Activated naive CD8-positive, alpha-beta T cell treated with anti-CD3 and anti-CD28 coated beads, Interleukin-2, amount 50 U/mL, for 24 hours (primary cell): ENCODE data around the gene TMEM132C.
A peak's percentile ranks its signal among the peaks of the same experiment; 100 is the strongest.
"Not testable (repeated sequence)": the region's sequence is repeated elsewhere in the genome, so short reads cannot be mapped to it uniquely, and the experiment has no call there.

Source experiments
- ATAC-seq: fragments of 150-1000 bp; cut with Tn5 transposase; one replicate; pipeline ENCODE4 v1.10.0; 2021
- DNase-seq: peaks from one replicate; pipeline ENCODE4 v3.0.0; 2021
- H3K27ac Mint-ChIP-seq: one replicate; pipeline ENCODE4 v1.8.0; 2021; ENCODE audit warnings: mild to moderate bottlenecking, mixed read lengths
- H3K27me3 Mint-ChIP-seq: one replicate; pipeline ENCODE4 v1.8.0; 2021; ENCODE audit warnings: mixed read lengths
- H3K36me3 Mint-ChIP-seq: one replicate; pipeline ENCODE4 v1.8.0; 2021; ENCODE audit warnings: low read depth, mixed read lengths
- H3K4me1 Mint-ChIP-seq: one replicate; pipeline ENCODE4 v1.8.0; 2021; ENCODE audit warnings: mixed read lengths
- H3K4me3 Mint-ChIP-seq: one replicate; pipeline ENCODE4 v1.8.0; 2021; ENCODE audit warnings: mild to moderate bottlenecking, moderate library complexity, mixed read lengths
- H3K9me3 Mint-ChIP-seq: one replicate; pipeline ENCODE4 v1.8.0; 2021; ENCODE audit warnings: mixed read lengths

Gene TMEM132C

DNA sequence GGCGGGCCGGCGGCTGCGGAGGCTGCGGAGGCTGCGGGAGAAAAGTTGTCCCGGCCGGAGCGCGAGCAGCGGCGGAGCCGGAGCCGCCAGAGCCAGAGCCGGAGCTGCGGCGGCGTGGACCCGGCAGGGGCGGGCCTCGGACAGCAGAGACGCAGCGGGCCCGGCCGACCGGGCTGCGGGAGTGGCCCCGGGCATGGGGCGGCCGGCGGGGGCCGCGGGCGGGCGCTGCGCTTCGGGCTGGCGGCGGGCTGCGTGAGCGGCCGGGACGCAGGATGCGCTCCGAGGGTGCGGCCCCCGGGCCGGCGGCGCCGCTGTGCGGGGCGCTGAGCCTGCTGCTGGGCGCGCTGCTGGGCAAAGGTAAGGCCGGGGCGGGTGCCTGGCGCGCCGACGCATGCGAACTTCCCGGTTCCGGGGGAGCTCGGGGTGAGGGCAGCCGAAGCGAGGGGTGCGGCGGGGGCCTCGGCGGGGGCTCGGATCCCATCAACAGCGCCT lies at the start of gene TMEM132C:
TSS of gene TMEM132C (plus strand) at position 40 of the 492 bp plus-strand sequence. CDS start at position 273, 233 bp downstream.
- ATAC-seq (no peak), DNase-seq (no peak)
- H3K27ac Mint-ChIP-seq: no peak within 1 kb of the TSS
- H3K27me3 Mint-ChIP-seq: peaks cover 44% of the 10 kb centered on the region
- no peaks in the 10 kb centered on the region for H3K4me1 Mint-ChIP-seq
- no peak within 1 kb of the TSS for H3K4me3 Mint-ChIP-seq
- H3K9me3 Mint-ChIP-seq: peaks cover 14% of the 10 kb centered on the region
- no peaks in the 10 kb centered on the region for H3K36me3 Mint-ChIP-seq

- Mint-ChIP-seq H3K27ac (no peak overlapping the region), H3K4me1 (no peaks in the 10 kb centered on the region), H3K36me3 (no peaks in the 10 kb centered on the region), H3K4me3 (no peak overlapping the region), H3K9me3 (peaks cover 7% of the 10 kb centered on the region), H3K27me3 (no peaks in the 10 kb centered on the region)
- ATAC-seq (no peak), DNase-seq (no peak)
These were observed 42.7 kb upstream of the TMEM132C start for GRCh38 chr12:128224226-128224625.

DNA sequence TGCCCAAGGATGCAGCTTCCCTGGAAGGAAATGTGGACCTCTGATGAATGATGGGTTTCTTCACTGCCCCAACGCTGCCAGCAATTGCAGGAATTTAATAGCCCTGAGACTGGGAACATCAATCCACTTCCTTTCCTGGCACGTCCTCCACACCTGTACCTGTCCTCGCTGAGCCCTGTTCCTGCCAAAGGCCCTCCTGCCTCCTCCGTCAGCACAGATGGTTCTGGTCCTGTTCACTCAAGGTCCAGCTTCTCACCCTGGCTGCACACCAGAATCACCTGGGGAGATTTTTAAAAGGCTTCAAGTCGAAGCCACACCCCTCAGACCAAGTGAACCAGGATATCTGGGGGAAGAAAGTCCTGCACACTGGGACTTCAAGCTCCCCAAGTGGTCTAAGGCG lies 38.4 kb upstream of the TMEM132C start:
- Mint-ChIP-seq H3K4me3 (no peak overlapping the region), H3K27ac (no peak overlapping the region), H3K9me3 (peaks cover 10% of the 10 kb centered on the region), H3K4me1 (no peaks in the 10 kb centered on the region), H3K36me3 (no peaks in the 10 kb centered on the region), H3K27me3 (no peaks in the 10 kb centered on the region)
- DNase-seq: no peak
- ATAC-seq: no peak

DNA sequence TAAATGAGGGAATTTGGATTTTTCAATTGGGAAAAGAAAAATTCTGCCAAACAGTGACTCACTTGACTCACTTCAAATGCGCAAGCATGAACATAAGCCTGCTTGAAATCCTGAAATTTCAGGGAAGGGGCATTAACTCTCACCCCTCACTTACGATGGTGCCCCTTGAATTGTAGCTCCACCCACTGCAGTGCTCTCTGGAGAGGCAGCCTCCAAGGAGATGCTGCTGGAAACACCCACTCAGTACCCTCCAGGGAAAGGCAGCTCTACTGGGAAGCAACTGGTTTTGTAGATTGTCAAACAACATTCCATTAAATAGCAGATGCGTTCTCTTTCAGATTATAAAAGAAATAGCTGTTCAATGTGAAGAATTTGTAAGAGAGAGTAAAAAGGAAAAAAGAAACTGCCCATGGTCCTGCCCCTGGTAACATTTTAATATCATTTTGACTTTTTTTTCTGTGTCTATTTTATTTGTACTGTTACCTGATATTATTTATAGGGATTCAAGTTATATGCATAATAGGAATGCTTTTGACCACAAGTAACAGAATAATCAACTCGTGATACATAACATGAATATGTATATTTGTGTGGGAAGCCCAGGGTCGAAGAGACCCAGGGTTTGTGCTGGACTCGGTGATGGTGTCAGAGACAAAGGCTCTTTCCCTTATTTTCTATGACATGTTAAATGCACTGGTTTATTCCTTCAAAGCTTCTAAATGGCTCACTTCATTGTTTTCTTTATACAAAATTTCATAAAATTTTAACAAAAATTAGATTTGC lies 31.1 kb upstream of the TMEM132C start:
- H3K27ac Mint-ChIP-seq: no peak overlapping the region
- H3K4me3 Mint-ChIP-seq: no peak overlapping the region
- no peaks in the 10 kb centered on the region for H3K27me3 Mint-ChIP-seq
- H3K9me3 Mint-ChIP-seq: peaks cover 6% of the 10 kb centered on the region
- ATAC-seq: no peak
- H3K4me1 Mint-ChIP-seq: no peaks in the 10 kb centered on the region
- DNase-seq: no peak
- no peaks in the 10 kb centered on the region for H3K36me3 Mint-ChIP-seq

DNA sequence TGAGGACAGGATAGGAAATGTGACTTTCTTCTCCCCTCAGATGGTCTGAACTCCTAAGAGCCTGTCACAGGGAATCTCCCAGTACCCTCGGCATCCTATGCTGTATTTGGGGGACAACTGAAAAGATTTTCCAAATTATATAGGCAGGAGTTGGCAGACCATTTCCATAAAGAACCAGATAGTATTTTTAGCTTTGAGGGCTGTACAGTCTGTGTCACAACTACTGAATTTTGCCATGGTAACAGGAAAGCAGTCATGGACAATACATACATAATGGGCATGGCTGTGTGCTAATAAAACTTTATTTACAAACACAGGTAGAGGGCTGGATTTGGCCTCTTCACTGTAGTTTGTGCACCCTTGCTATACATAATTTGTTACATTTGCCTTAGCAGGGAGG lies 30.4 kb upstream of the TMEM132C start:
- H3K9me3 Mint-ChIP-seq: peaks cover 6% of the 10 kb centered on the region
- no peaks in the 10 kb centered on the region for H3K4me1 Mint-ChIP-seq
- H3K36me3 Mint-ChIP-seq: no peaks in the 10 kb centered on the region
- ATAC-seq (no peak), DNase-seq (no peak)
- no peaks in the 10 kb centered on the region for H3K27me3 Mint-ChIP-seq
- H3K27ac Mint-ChIP-seq: no peak overlapping the region
- no peak overlapping the region for H3K4me3 Mint-ChIP-seq

GRCh38 chr12:128240745-128241144 lies 26.2 kb upstream of the TMEM132C start:
- DNase-seq (no peak), ATAC-seq (no peak)
- Mint-ChIP-seq H3K4me1 (no peaks in the 10 kb centered on the region), H3K27ac (no peak overlapping the region), H3K36me3 (no peaks in the 10 kb centered on the region), H3K27me3 (no peaks in the 10 kb centered on the region), H3K4me3 (no peak overlapping the region), H3K9me3 (no peaks in the 10 kb centered on the region)

DNA sequence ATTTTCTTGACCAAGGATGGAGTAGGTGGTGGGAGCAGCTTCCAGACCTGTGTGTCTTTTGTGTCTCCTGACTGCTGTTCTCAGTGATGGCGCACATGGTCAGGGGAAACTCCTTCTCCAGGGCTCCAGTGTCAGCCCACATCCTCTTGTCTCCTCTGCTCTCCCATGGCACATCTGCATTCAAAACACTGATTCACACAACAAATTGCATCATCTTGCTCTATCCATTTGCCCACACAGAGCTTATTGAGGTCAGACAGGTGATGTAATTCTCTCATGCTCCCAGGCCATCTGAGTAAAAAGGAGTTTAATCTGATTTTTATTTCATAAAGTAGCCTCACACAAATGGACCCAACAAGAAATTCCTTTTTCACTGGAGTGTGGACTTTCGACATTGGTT lies 21.8 kb upstream of the TMEM132C start:
- no peak overlapping the region for H3K27ac Mint-ChIP-seq
- DNase-seq (no peak), ATAC-seq (no peak)
- no peaks in the 10 kb centered on the region for H3K36me3 Mint-ChIP-seq
- no peaks in the 10 kb centered on the region for H3K4me1 Mint-ChIP-seq
- no peak overlapping the region for H3K4me3 Mint-ChIP-seq
- no peaks in the 10 kb centered on the region for H3K27me3 Mint-ChIP-seq
- peaks cover 8% of the 10 kb centered on the region for H3K9me3 Mint-ChIP-seq

- H3K27me3 Mint-ChIP-seq: no peaks in the 10 kb centered on the region
- peaks cover 11% of the 10 kb centered on the region for H3K9me3 Mint-ChIP-seq
- H3K4me3 Mint-ChIP-seq: no peak overlapping the region
- no peaks in the 10 kb centered on the region for H3K36me3 Mint-ChIP-seq
- DNase-seq (no peak), ATAC-seq (no peak)
- H3K27ac Mint-ChIP-seq: no peak overlapping the region
- H3K4me1 Mint-ChIP-seq: no peaks in the 10 kb centered on the region
These were observed 21.1 kb upstream of the TMEM132C start for GRCh38 chr12:128245905-128246304.

- DNase-seq (no peak), ATAC-seq (no peak)
- Mint-ChIP-seq H3K9me3 (peaks cover 16% of the 10 kb centered on the region), H3K27ac (no peak overlapping the region), H3K4me1 (no peaks in the 10 kb centered on the region), H3K27me3 (no peaks in the 10 kb centered on the region), H3K4me3 (no peak overlapping the region), H3K36me3 (no peaks in the 10 kb centered on the region)
These were observed 16.9 kb upstream of the TMEM132C start for GRCh38 chr12:128250096-128250495.

- not testable (repeated sequence) for H3K36me3 Mint-ChIP-seq, ATAC-seq, H3K4me3 Mint-ChIP-seq, H3K4me1 Mint-ChIP-seq, H3K27ac Mint-ChIP-seq, H3K27me3 Mint-ChIP-seq, DNase-seq
- H3K9me3 Mint-ChIP-seq: peaks cover 12% of the 10 kb centered on the region
These were observed 13.1 kb upstream of the TMEM132C start for GRCh38 chr12:128253829-128254228.

DNA sequence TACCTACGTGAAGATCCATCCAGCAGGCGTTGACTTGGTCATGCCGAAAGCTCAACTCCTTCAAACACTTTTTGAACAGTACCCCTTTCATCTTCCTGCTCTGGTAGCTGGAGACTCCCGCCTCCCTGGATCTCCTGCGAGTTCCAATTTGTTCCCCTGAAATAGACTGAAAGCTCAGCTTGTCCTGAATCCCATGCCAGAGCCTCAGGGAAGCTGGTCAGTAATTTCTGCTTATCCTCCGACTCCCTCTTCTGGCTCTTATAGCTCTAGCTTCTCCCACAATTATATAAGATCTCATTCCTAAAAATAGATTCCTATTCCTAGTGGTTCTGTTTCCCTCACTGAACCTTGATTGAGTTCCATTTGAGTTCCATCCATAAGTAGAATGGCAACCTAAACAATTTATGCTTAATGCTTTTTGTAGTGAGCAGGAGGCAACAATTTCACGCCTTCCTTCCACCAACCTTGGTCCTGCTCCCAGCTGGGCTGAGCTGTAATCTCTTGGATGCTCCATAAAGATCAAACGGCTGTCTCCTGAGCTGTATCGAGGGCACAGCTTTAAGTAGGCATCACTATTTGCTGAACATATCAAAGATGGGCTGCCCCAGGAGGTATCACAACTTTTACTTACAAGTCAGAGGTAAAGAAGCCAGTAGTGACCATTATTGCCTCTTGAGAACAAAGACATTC lies 8.0 kb upstream of the TMEM132C start:
- DNase-seq (no peak), ATAC-seq (no peak)
- H3K27ac Mint-ChIP-seq: no peak overlapping the region
- H3K36me3 Mint-ChIP-seq: no peaks in the 10 kb centered on the region
- peaks cover 6% of the 10 kb centered on the region for H3K9me3 Mint-ChIP-seq
- H3K27me3 Mint-ChIP-seq: peaks cover 9% of the 10 kb centered on the region
- H3K4me3 Mint-ChIP-seq: no peak overlapping the region
- H3K4me1 Mint-ChIP-seq: no peaks in the 10 kb centered on the region

- H3K4me3 Mint-ChIP-seq: no peak overlapping the region
- H3K9me3 Mint-ChIP-seq: peaks cover 10% of the 10 kb centered on the region
- DNase-seq (peak; percentile 4), ATAC-seq (no peak)
- H3K27me3 Mint-ChIP-seq: peaks cover 14% of the 10 kb centered on the region
- H3K27ac Mint-ChIP-seq: no peak overlapping the region
- H3K36me3 Mint-ChIP-seq: no peaks in the 10 kb centered on the region
- no peaks in the 10 kb centered on the region for H3K4me1 Mint-ChIP-seq
These were observed 7.4 kb upstream of the TMEM132C start for GRCh38 chr12:128259556-128260070.

DNA sequence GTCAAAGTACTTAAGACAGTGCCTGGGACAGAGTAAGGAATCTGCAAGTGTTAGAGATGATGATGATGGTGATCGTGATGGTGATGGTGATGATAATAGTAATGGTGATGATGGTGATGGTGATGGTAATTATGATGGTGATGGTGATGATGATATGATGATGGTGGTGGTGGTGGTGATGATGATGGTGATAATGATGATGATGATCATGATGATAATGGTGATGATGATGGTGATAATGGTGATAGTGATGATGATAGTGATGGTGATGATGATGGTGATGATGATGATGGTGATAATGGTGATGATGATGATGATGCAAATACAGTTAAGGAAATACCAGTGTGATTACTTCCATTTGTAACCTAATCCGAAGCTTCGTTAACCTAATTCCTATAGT lies 5.2 kb upstream of the TMEM132C start:
- Mint-ChIP-seq H3K27ac (no peak overlapping the region), H3K4me3 (no peak overlapping the region), H3K27me3 (peaks cover 25% of the 10 kb centered on the region), H3K9me3 (peaks cover 10% of the 10 kb centered on the region), H3K36me3 (no peaks in the 10 kb centered on the region), H3K4me1 (no peaks in the 10 kb centered on the region)
- ATAC-seq (no peak), DNase-seq (no peak)

DNA sequence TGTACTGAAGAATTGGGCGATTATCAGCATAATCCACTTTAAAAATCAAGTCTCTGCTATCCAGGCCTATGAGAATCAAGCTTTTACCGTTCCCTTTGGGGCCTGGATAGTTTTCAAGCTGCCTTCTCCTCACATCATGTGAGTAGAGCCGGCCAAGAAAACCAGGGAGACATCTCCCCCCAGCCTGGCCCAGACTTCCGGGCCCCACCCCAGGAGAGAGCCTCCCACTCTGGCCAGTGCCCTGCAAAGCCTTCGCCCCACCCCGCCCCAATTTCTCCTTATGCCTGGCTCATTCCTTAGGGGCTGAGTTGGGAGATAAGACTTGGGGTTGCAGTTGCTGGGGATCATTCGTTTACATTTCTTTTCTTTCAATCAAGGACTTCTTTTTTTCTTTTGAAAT lies 1.4 kb upstream of the TMEM132C start:
- Mint-ChIP-seq H3K4me3 (no peak overlapping the region), H3K36me3 (no peaks in the 10 kb centered on the region), H3K27ac (no peak overlapping the region), H3K27me3 (peaks cover 43% of the 10 kb centered on the region), H3K9me3 (peaks cover 10% of the 10 kb centered on the region), H3K4me1 (no peaks in the 10 kb centered on the region)
- DNase-seq (no peak), ATAC-seq (no peak)

DNA sequence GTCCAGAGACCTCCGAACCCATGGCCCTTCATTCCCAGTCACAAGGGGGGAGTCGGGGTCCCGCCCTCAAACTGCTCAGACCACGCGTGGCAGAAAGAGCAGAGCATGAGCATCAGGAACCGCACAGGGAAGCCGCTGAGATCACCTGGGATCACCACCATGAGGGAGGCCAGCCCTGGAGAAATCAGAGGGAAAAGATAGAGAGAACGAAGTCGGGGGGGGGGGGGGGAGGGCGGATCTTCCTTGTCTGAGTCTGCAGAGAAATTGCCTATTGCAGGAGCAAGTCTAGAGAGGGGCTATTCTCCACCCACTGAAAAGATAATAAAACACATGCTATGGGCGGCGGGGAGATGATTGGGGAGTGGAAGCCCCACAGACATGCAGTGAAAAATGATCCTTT lies 884 bp upstream of the TMEM132C start:
- H3K36me3 Mint-ChIP-seq: no peaks in the 10 kb centered on the region
- ATAC-seq (no peak), DNase-seq (no peak)
- H3K4me1 Mint-ChIP-seq: no peaks in the 10 kb centered on the region
- H3K27me3 Mint-ChIP-seq: peaks cover 44% of the 10 kb centered on the region
- H3K9me3 Mint-ChIP-seq: peaks cover 10% of the 10 kb centered on the region
- no peak overlapping the region for H3K27ac Mint-ChIP-seq
- no peak overlapping the region for H3K4me3 Mint-ChIP-seq
